Liver (tissue), 9 donors: ENCODE results near the gene RTN4. TPM values are rescaled to one million over a fixed set of nuclear protein-coding genes. Genes with fewer than 3 reads are reported as not detected.

ENCODE experiments used
- DNase-seq: peaks from one replicate; pipeline ENCODE4 v3.0.0-alpha.2; 2017; ENCODE audit warnings: low spot score
- H3K27ac ChIP-seq, 2 donors: one replicate each; pipeline ENCODE4 v1.7.0; 2013; ENCODE audit warnings: inconsistent platforms in 2 of 2, low read length in 2 of 2, control low read depth in 1 of 2, low read depth in 1 of 2, mild to moderate bottlenecking in 1 of 2
- H3K27me3 ChIP-seq, 4 donors: one replicate each; pipeline versions ENCODE4 v1.6.1 to v1.7.0; 2013; ENCODE audit warnings: low read length in 3 of 4, inconsistent platforms in 1 of 4, mild to moderate bottlenecking in 1 of 4, moderate library complexity in 1 of 4; ENCODE audit not compliant: control insufficient read depth in 4 of 4, insufficient read depth in 4 of 4
- H3K36me3 ChIP-seq, 4 donors: one replicate each; pipeline versions ENCODE4 v1.6.1 to v1.7.0; 2013; ENCODE audit warnings: low read length in 3 of 4, mild to moderate bottlenecking in 3 of 4, low read depth in 1 of 4, moderate library complexity in 1 of 4; ENCODE audit not compliant: control insufficient read depth in 4 of 4, insufficient read depth in 3 of 4
- H3K4me1 ChIP-seq, 4 donors: one replicate each; pipeline versions ENCODE4 v1.6.1 to v1.7.0; 2013; ENCODE audit warnings: low read length in 3 of 4, mild to moderate bottlenecking in 3 of 4, moderate library complexity in 1 of 4; ENCODE audit not compliant: control insufficient read depth in 4 of 4, insufficient read depth in 4 of 4
- H3K4me3 ChIP-seq, 3 donors: one replicate each; pipeline versions ENCODE4 v1.6.1 to v1.7.0; 2013; ENCODE audit warnings: low read length in 3 of 3, control low read depth in 1 of 3, low read depth in 1 of 3, mild to moderate bottlenecking in 1 of 3
- H3K9ac ChIP-seq, 2 donors: one replicate each; pipeline ENCODE4 v1.7.0; 2013; ENCODE audit warnings: low read length in 2 of 2, mild to moderate bottlenecking in 2 of 2, moderate library complexity in 2 of 2, control low read depth in 1 of 2, low read depth in 1 of 2
- H3K9me3 ChIP-seq, 4 donors: one replicate each; pipeline versions ENCODE4 v1.6.1 to v1.7.0; 2013; ENCODE audit warnings: low read length in 3 of 4; ENCODE audit not compliant: control insufficient read depth in 4 of 4
- EGR1 ChIP-seq, 2 donors: IDR thresholded peaks; 2 replicates each; pipeline ENCODE4 v1.6.1; 2016 to 2018; ENCODE audit warnings: antibody characterized with exemption in 2 of 2, low read depth in 2 of 2
- FOXA1 ChIP-seq: IDR thresholded peaks from 2 replicates; pipeline ENCODE4 v1.6.1; 2016; ENCODE audit warnings: antibody characterized with exemption
- FOXA2 ChIP-seq: IDR thresholded peaks from 2 replicates; pipeline ENCODE4 v1.6.1; 2016; ENCODE audit warnings: antibody characterized with exemption
- GABPA ChIP-seq, 2 donors: IDR thresholded peaks in 1 of 2; conservative IDR thresholded peaks in 1 of 2; 2 replicates each; pipeline ENCODE4 v1.6.1; 2016; ENCODE audit warnings: antibody characterized with exemption in 2 of 2, mild to moderate bottlenecking in 1 of 2, moderate library complexity in 1 of 2
- HNF4A ChIP-seq, 2 donors: conservative IDR thresholded peaks; 2 replicates each; pipeline ENCODE4 v1.6.1; 2016; ENCODE audit warnings: antibody characterized with exemption in 2 of 2, mild to moderate bottlenecking in 2 of 2
- HNF4G ChIP-seq: IDR thresholded peaks from 2 replicates; pipeline ENCODE4 v1.6.1; 2016; ENCODE audit warnings: antibody characterized with exemption
- JUND ChIP-seq, 2 donors: IDR thresholded peaks; 2 replicates each; pipeline ENCODE4 v1.6.1; 2016; ENCODE audit warnings: antibody characterized with exemption in 2 of 2
- NR2F2 ChIP-seq: IDR thresholded peaks from 2 replicates; pipeline ENCODE4 v1.6.1; 2016; ENCODE audit warnings: antibody characterized with exemption
- RAD21 ChIP-seq, 2 donors: IDR thresholded peaks; 2 replicates each; pipeline ENCODE4 v1.6.1; 2016; ENCODE audit warnings: antibody characterized with exemption in 2 of 2, mild to moderate bottlenecking in 2 of 2
- RXRA ChIP-seq, 2 donors: IDR thresholded peaks; 2 replicates each; pipeline ENCODE4 v1.6.1; 2017 to 2018; ENCODE audit warnings: antibody characterized with exemption in 2 of 2, mild to moderate bottlenecking in 1 of 2
- SP1 ChIP-seq: IDR thresholded peaks from 2 replicates; pipeline ENCODE4 v1.6.1; 2018; ENCODE audit warnings: antibody characterized with exemption, mild to moderate bottlenecking
- TAF1 ChIP-seq: conservative IDR thresholded peaks from 2 replicates; pipeline ENCODE4 v1.6.1; 2016; ENCODE audit warnings: antibody characterized with exemption, mild to moderate bottlenecking
- YY1 ChIP-seq: IDR thresholded peaks from 2 replicates; pipeline ENCODE4 v1.6.1; 2016; ENCODE audit warnings: antibody characterized with exemption, mild to moderate bottlenecking
- ZBTB33 ChIP-seq: IDR thresholded peaks from 2 replicates; pipeline ENCODE4 v1.6.1; 2016; ENCODE audit warnings: antibody characterized with exemption
- WGBS: extraction: QIAGEN DNeasy Blood & Tissue Kit; methylation state at CpG from one replicate; pipeline ENCODE4 v1.1.7; 2013; 5-methylcytosine and 5-hydroxymethylcytosine counted together
- polyA plus RNA-seq, 2 donors: library from polyadenylated mRNA; stranded (reverse) in 1 of 2; unstranded in 1 of 2; fragments of 200-250 nt in 1 of 2; fragments of >200 nt in 1 of 2; fragmentation: Nextera tagmentation in 1 of 2; extraction: Ambion mirVana in 1 of 2; gene quantifications; one replicate each; pipeline versions ENCODE4 v1.2.1 to v1.2.3, GENCODE V29; 2013 to 2015
- total RNA-seq, 2 donors: library from RNA; depleted of rRNA; stranded (reverse); fragments of >200 nt; gene quantifications; one replicate each; pipeline ENCODE4 v1.2.3, GENCODE V29; 2014
- TF ChIP-seq, protein P1 (sequence below): IDR thresholded peaks from 2 replicates; pipeline ENCODE4 v1.6.1; 2016; ENCODE audit warnings: antibody characterized with exemption, mild to moderate bottlenecking
- TF ChIP-seq, protein P2 (sequence below): IDR thresholded peaks from 2 replicates; pipeline ENCODE4 v1.6.1; 2016; ENCODE audit warnings: antibody characterized with exemption
- TF ChIP-seq, protein P3 (sequence below): IDR thresholded peaks from 2 replicates; pipeline ENCODE4 v1.6.1; 2016; ENCODE audit warnings: antibody characterized with exemption
- TF ChIP-seq, protein P4 (sequence below): fragments of 150-350 bp; IDR thresholded peaks from 2 replicates; pipeline ENCODE4 v1.5.1; 2017; ENCODE audit warnings: improper control_type of control experiment, low read depth, low read length; ENCODE audit not compliant: missing input control
- donor health status: healthy.
- donor health status: healthy.
- donor health status: healthy.
- donor health status: healthy.
- donor health status: healthy.

Gene RTN4
- total and polyA plus RNA-seq, 4 donors, result 73.5 to 348 (median 151) TPM

DNA sequence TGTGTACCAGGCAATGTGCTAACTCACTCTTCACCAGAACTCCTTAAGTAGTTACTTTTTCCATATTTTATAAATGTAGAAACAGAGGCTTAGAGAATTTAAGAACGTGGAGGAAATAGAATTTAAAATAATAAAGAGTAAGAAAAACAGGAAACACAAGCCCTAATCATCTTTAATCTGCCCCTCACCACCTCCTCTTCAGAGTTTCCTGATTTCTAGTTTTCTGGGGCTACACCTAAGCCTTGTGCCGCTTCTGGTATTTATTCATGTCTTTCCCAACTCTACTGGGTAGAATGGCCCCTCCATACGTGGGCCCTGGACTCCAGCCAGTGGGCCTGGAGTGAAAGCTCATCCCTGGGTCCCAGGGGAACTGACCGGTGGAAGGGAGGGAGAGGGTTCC is 85.4 kb downstream of the RTN4 start:
- TF ChIP-seq EGR1 (IDR thresholded peaks at IDR 0.05; ENCODE audit: low read depth in 2 of 2) (no peak), HNF4G (no peak), FOXA1 (no peak), JUND (IDR thresholded peaks at IDR 0.05) (no peak), ZBTB33 (no peak), RXRA (IDR thresholded peaks at IDR 0.05) (no peak), YY1 (no peak), NR2F2 (no peak), RAD21 (IDR thresholded peaks at IDR 0.05) (no peak), GABPA (IDR thresholded peaks at IDR 0.05 in 1 of 2, conservative IDR thresholded peaks at IDR 0.05 in 1 of 2) (no peak), SP1 (no peak), HNF4A (conservative IDR thresholded peaks at IDR 0.05) (no peak), TAF1 (no peak)
- TF ChIP-seq, protein P1, sequence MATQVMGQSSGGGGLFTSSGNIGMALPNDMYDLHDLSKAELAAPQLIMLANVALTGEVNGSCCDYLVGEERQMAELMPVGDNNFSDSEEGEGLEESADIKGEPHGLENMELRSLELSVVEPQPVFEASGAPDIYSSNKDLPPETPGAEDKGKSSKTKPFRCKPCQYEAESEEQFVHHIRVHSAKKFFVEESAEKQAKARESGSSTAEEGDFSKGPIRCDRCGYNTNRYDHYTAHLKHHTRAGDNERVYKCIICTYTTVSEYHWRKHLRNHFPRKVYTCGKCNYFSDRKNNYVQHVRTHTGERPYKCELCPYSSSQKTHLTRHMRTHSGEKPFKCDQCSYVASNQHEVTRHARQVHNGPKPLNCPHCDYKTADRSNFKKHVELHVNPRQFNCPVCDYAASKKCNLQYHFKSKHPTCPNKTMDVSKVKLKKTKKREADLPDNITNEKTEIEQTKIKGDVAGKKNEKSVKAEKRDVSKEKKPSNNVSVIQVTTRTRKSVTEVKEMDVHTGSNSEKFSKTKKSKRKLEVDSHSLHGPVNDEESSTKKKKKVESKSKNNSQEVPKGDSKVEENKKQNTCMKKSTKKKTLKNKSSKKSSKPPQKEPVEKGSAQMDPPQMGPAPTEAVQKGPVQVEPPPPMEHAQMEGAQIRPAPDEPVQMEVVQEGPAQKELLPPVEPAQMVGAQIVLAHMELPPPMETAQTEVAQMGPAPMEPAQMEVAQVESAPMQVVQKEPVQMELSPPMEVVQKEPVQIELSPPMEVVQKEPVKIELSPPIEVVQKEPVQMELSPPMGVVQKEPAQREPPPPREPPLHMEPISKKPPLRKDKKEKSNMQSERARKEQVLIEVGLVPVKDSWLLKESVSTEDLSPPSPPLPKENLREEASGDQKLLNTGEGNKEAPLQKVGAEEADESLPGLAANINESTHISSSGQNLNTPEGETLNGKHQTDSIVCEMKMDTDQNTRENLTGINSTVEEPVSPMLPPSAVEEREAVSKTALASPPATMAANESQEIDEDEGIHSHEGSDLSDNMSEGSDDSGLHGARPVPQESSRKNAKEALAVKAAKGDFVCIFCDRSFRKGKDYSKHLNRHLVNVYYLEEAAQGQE, result no peak
- TF ChIP-seq, protein P2, sequence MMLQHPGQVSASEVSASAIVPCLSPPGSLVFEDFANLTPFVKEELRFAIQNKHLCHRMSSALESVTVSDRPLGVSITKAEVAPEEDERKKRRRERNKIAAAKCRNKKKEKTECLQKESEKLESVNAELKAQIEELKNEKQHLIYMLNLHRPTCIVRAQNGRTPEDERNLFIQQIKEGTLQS, result no peak
- Histone ChIP-seq H3K36me3 (peaks cover 0 to under 1% (median 0%) of the 10 kb centered on the region in 4 donors), H3K27ac (no peak overlapping the region), H3K27me3 (no peaks in the 10 kb centered on the region), H3K9ac (no peak overlapping the region), H3K4me1 (no peaks in the 10 kb centered on the region), H3K4me3 (no peak overlapping the region), H3K9me3 (no peaks in the 10 kb centered on the region)
- 73% methylated on average over 4 of the region's 4 CpGs for WGBS
- DNase-seq, result no peak

DNA sequence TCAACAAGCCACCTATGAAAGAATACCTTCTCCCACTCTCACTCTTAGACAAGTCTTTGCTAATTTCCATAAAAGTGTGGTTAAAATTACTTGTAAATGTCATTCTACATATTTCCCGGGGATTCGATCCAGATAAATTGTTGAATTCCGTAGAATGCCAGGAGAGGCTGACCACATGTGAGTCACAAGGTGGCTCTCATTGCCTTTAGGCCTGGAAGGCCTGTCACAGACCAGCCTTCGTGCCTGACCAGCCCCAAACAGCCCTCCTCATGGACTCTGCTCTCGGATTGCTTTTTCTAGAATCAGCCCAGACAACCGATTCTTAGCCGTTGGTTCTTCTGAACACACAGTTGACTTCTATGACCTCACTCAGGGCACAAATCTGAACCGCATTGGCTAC is 86.0 kb downstream of the RTN4 start:
- H3K27me3 ChIP-seq, result no peaks in the 10 kb centered on the region
- H3K4me1 ChIP-seq, result no peaks in the 10 kb centered on the region
- H3K9ac ChIP-seq, result no peak overlapping the region
- H3K36me3 ChIP-seq, result no peaks in the 10 kb centered on the region
- H3K4me3 ChIP-seq, result no peak overlapping the region
- H3K9me3 ChIP-seq, result no peaks in the 10 kb centered on the region
- no peak overlapping the region for H3K27ac ChIP-seq
- DNase-seq, result no peak
- WGBS, result 97% methylated on average over 8 of the region's 8 CpGs
- TF ChIP-seq FOXA1, result no peak
- TF ChIP-seq TAF1, result no peak
- no peak for TF ChIP-seq FOXA2
- TF ChIP-seq, protein P3, sequence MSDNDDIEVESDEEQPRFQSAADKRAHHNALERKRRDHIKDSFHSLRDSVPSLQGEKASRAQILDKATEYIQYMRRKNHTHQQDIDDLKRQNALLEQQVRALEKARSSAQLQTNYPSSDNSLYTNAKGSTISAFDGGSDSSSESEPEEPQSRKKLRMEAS, result no peak
- no peak for TF ChIP-seq ZBTB33
- TF ChIP-seq, protein P4, sequence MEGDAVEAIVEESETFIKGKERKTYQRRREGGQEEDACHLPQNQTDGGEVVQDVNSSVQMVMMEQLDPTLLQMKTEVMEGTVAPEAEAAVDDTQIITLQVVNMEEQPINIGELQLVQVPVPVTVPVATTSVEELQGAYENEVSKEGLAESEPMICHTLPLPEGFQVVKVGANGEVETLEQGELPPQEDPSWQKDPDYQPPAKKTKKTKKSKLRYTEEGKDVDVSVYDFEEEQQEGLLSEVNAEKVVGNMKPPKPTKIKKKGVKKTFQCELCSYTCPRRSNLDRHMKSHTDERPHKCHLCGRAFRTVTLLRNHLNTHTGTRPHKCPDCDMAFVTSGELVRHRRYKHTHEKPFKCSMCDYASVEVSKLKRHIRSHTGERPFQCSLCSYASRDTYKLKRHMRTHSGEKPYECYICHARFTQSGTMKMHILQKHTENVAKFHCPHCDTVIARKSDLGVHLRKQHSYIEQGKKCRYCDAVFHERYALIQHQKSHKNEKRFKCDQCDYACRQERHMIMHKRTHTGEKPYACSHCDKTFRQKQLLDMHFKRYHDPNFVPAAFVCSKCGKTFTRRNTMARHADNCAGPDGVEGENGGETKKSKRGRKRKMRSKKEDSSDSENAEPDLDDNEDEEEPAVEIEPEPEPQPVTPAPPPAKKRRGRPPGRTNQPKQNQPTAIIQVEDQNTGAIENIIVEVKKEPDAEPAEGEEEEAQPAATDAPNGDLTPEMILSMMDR, result no peak
- TF ChIP-seq, protein P1, result no peak
- TF ChIP-seq RXRA (IDR thresholded peaks at IDR 0.05), result no peak
- no peak for TF ChIP-seq SP1
- TF ChIP-seq NR2F2, result no peak
- TF ChIP-seq HNF4A (conservative IDR thresholded peaks at IDR 0.05), result no peak
- no peak for TF ChIP-seq EGR1 (IDR thresholded peaks at IDR 0.05; ENCODE audit: low read depth in 2 of 2)
- no peak for TF ChIP-seq HNF4G
- no peak for TF ChIP-seq GABPA (IDR thresholded peaks at IDR 0.05 in 1 of 2, conservative IDR thresholded peaks at IDR 0.05 in 1 of 2)
- TF ChIP-seq JUND (IDR thresholded peaks at IDR 0.05), result no peak
